ENCODE data around the gene TUSC2. TPM values are rescaled to one million over a fixed set of nuclear protein-coding genes. Genes with fewer than 3 reads are reported as not detected.

Gene TUSC2
- total and polyA plus RNA-seq, 2 of the 13 experiments (the other 11 are each of a cell fraction or from before 2014, with no cell fraction given): 36.7 to 39.1 TPM

- no peak for TF ChIP-seq TFDP1 (CRISPR knock-in tag; IDR thresholded peaks at IDR 0.05; ENCODE audit: borderline replicate concordance)
- TF ChIP-seq ZNF367 (CRISPR knock-in tag; IDR thresholded peaks at IDR 0.05; ENCODE audit: borderline replicate concordance): no peak
- no peak for TF ChIP-seq ZNF441 (CRISPR knock-in tag; IDR thresholded peaks at IDR 0.05; ENCODE audit: borderline replicate concordance)
- no peak for TF ChIP-seq ARNTL (CRISPR knock-in tag; IDR thresholded peaks at IDR 0.05)
- TF ChIP-seq MAFG (CRISPR knock-in tag; IDR thresholded peaks at IDR 0.05): no peak
Observed at GRCh38 chr3:50345008-50345407, 17.0 kb upstream of the TUSC2 start (continued).

GRCh38 chr3:50342813-50343633, 15.0 kb upstream of the TUSC2 start:
- Histone ChIP-seq H4K20me1 (ENCODE audit: insufficient read depth, low read length) (0 out of 2 replicates have a peak, but pooled peaks cover 3% of the 10 kb centered on the region), H3K4me2 (ENCODE audit: low read depth, low read length) (peak overlapping the region; percentile 36), H3K9me3 (ENCODE audit: low read length) (no peaks in the 10 kb centered on the region), H2AFZ (ENCODE audit: low read length) (no peak overlapping the region), H3K27me3 (ENCODE audit: control insufficient read depth in 1 of 2, insufficient read depth in 2 of 2, low read length in 2 of 2) (0 out of 5 replicates have a peak, but pooled peaks cover 0 to 1% of the 10 kb centered on the region in 2 experiments), H3K79me2 (ENCODE audit: insufficient read depth, low read length) (no peaks in the 10 kb centered on the region), H3K36me3 (replicated peaks in 1 of 2; ENCODE audit: control insufficient read depth in 1 of 2, insufficient read depth in 2 of 2, low read length in 2 of 2) (peaks cover 0 to 4% of the 10 kb centered on the region in 2 experiments; a peak in 1 of 5 replicates), H3K27ac (ENCODE audit: extremely low read length, insufficient read depth, low read length) (no peak overlapping the region), H3K4me1 (ENCODE audit: insufficient read depth, low read length) (peaks cover 67% of the 10 kb centered on the region), H3K4me3 (replicated peaks in 1 of 3; ENCODE audit: insufficient read depth in 1 of 3, low read depth in 2 of 3, low read length in 3 of 3) (no peak overlapping the region; a peak in 1 of 6 replicates), H3K9ac (ENCODE audit: insufficient read depth, low read depth, low read length) (no peak overlapping the region)
- CTCF ChIA-PET (ENCODE audit: low intra/inter-chr PET ratio, low total read pairs): no interaction called here
- FAIRE-seq (peak; percentile 42), ATAC-seq (peak; percentile 79), DNase-seq (ENCODE audit: low spot score) (no peak)
- BruUV-seq (replicated peaks): no TSS peak
- intact Hi-C loops (cut with micrococcal nuclease; ENCODE audit: unreplicated experiment): loop anchor here (10.0 kb wide), 1 partner anchor 202 kb away; no protein-coding TSS in a partner anchor
- POLR2A ChIA-PET: interaction anchor here (1.0 kb wide), 1 partner anchor 43 kb away, joined by 3 read pairs; no protein-coding TSS in a partner anchor
- in situ Hi-C loops (cut with HindIII; ENCODE audit: extremely low pct_ligation_motif_present, low pct_unique_long_range_greater_than_20kb): loop anchor here (10.0 kb wide), 1 partner anchor 202 kb away; no protein-coding TSS in a partner anchor
- 47% methylated on average over 5 of the region's 13 CpGs for WGBS (ENCODE audit: low lambda C conversion rate)
- TF ChIP-seq ZNF782 (CRISPR knock-in tag; IDR thresholded peaks at IDR 0.05; ENCODE audit: borderline replicate concordance) (no peak), ZNF367 (CRISPR knock-in tag; IDR thresholded peaks at IDR 0.05; ENCODE audit: borderline replicate concordance) (no peak), ZFP91 (CRISPR knock-in tag; IDR thresholded peaks at IDR 0.05; ENCODE audit: borderline replicate concordance) (peak; percentile 17; the same call in 1 of the 2 replicates), ZNF235 (CRISPR knock-in tag; IDR thresholded peaks at IDR 0.05; ENCODE audit: borderline replicate concordance) (no peak), KDM5A (IDR thresholded peaks at IDR 0.05; ENCODE audit: borderline replicate concordance, low read length) (no peak), IRF1 (CRISPR knock-in tag; IDR thresholded peaks at IDR 0.05; ENCODE audit: low read depth) (no peak), ZNF260 (CRISPR knock-in tag; IDR thresholded peaks at IDR 0.05; ENCODE audit: borderline replicate concordance, low read depth) (no peak), ZFP82 (CRISPR knock-in tag; IDR thresholded peaks at IDR 0.05; ENCODE audit: borderline replicate concordance) (no peak), PAXIP1 (CRISPR knock-in tag; conservative IDR thresholded peaks at IDR 0.05) (no peak)

All from HepG2 (cell line).